GM19025 (cell line): Measurements from ENCODE around the gene EIF2S3.

Experiments
- ATAC-seq: cut with Tn5 transposase; IDR thresholded peaks from one replicate; pipeline ENCODE4 v1.9.1; 2021; ENCODE audit warnings: mild to moderate bottlenecking, low read depth, moderate library complexity; ENCODE audit not compliant: unreplicated experiment

Gene EIF2S3

GRCh38 chrX:24124244-24124799 is 69.6 kb downstream of the EIF2S3 start:
- no peak for ATAC-seq

- no peak for ATAC-seq
Observed at GRCh38 chrX:24125028-24125612, 70.4 kb downstream of the EIF2S3 start.
